Liver (tissue), 3 donors: ENCODE measurements around the gene SETD3.

Experiments used
- CTCF ChIP-seq: fragments of 150-350 bp; IDR thresholded peaks from 2 replicates; pipeline ENCODE4 v1.5.1; 2017; ENCODE audit warnings: improper control_type of control experiment, low read depth, low read length; ENCODE audit not compliant: missing input control
- HNF4A ChIP-seq, 2 donors: conservative IDR thresholded peaks; 2 replicates each; pipeline ENCODE4 v1.6.1; 2016; ENCODE audit warnings: antibody characterized with exemption in 2 of 2, mild to moderate bottlenecking in 2 of 2
- JUND ChIP-seq, 2 donors: IDR thresholded peaks; 2 replicates each; pipeline ENCODE4 v1.6.1; 2016; ENCODE audit warnings: antibody characterized with exemption in 2 of 2
- RXRA ChIP-seq, 2 donors: IDR thresholded peaks; 2 replicates each; pipeline ENCODE4 v1.6.1; 2017 to 2018; ENCODE audit warnings: antibody characterized with exemption in 2 of 2, mild to moderate bottlenecking in 1 of 2
- SP1 ChIP-seq: IDR thresholded peaks from 2 replicates; pipeline ENCODE4 v1.6.1; 2018; ENCODE audit warnings: antibody characterized with exemption, mild to moderate bottlenecking
- TAF1 ChIP-seq: conservative IDR thresholded peaks from 2 replicates; pipeline ENCODE4 v1.6.1; 2016; ENCODE audit warnings: antibody characterized with exemption, mild to moderate bottlenecking
- YY1 ChIP-seq: IDR thresholded peaks from 2 replicates; pipeline ENCODE4 v1.6.1; 2016; ENCODE audit warnings: antibody characterized with exemption, mild to moderate bottlenecking
- ZBTB33 ChIP-seq: IDR thresholded peaks from 2 replicates; pipeline ENCODE4 v1.6.1; 2016; ENCODE audit warnings: antibody characterized with exemption
- TF ChIP-seq, protein P1 (sequence below): IDR thresholded peaks from 2 replicates; pipeline ENCODE4 v1.6.1; 2016; ENCODE audit warnings: antibody characterized with exemption
- TF ChIP-seq, protein P2 (sequence below): IDR thresholded peaks from 2 replicates; pipeline ENCODE4 v1.6.1; 2016; ENCODE audit warnings: antibody characterized with exemption, mild to moderate bottlenecking
- donor health status: healthy.
- donor health status: healthy.

DNA sequence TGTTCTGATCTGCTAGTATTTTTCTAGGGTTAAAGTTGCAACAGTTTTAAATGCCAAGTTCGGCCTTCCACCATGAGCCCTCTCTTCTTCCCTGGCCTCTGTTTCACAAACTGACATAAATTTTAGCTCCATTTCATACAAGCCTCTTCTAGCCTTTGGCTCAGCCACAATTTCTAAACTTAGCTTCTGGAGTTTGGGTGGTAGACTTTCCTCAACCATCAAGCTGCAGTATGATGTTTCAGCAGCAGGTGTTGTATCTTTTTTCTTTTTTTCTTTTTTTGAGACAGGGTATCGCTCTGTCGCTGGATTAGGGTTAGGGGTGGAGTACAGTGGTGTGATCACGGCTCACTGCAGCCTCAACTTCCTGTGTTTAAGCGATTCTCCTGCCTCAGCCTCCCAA, 29.4 kb downstream of the SETD3 start:
- TF ChIP-seq CTCF (no peak), JUND (IDR thresholded peaks at IDR 0.05) (no peak), HNF4A (conservative IDR thresholded peaks at IDR 0.05) (no peak), TAF1 (no peak), SP1 (no peak), ZBTB33 (no peak), RXRA (IDR thresholded peaks at IDR 0.05) (no peak), YY1 (no peak)
- TF ChIP-seq, protein P1, sequence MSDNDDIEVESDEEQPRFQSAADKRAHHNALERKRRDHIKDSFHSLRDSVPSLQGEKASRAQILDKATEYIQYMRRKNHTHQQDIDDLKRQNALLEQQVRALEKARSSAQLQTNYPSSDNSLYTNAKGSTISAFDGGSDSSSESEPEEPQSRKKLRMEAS = no peak
- TF ChIP-seq, protein P2, sequence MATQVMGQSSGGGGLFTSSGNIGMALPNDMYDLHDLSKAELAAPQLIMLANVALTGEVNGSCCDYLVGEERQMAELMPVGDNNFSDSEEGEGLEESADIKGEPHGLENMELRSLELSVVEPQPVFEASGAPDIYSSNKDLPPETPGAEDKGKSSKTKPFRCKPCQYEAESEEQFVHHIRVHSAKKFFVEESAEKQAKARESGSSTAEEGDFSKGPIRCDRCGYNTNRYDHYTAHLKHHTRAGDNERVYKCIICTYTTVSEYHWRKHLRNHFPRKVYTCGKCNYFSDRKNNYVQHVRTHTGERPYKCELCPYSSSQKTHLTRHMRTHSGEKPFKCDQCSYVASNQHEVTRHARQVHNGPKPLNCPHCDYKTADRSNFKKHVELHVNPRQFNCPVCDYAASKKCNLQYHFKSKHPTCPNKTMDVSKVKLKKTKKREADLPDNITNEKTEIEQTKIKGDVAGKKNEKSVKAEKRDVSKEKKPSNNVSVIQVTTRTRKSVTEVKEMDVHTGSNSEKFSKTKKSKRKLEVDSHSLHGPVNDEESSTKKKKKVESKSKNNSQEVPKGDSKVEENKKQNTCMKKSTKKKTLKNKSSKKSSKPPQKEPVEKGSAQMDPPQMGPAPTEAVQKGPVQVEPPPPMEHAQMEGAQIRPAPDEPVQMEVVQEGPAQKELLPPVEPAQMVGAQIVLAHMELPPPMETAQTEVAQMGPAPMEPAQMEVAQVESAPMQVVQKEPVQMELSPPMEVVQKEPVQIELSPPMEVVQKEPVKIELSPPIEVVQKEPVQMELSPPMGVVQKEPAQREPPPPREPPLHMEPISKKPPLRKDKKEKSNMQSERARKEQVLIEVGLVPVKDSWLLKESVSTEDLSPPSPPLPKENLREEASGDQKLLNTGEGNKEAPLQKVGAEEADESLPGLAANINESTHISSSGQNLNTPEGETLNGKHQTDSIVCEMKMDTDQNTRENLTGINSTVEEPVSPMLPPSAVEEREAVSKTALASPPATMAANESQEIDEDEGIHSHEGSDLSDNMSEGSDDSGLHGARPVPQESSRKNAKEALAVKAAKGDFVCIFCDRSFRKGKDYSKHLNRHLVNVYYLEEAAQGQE = no peak
